Measurements from ENCODE around the gene MIA.

The MIA gene

GRCh38 chr19:40742886-40743285 is 32.4 kb upstream of the MIA start:
- H3K4me3 ChIP-seq (ENCODE audit: low read length), result no peak overlapping the region
- H3F3A ChIP-seq (ENCODE audit: insufficient read depth, low read length), result no peaks in the 10 kb centered on the region
- no peak overlapping the region for H3K4me2 ChIP-seq (ENCODE audit: low read depth, low read length)
- H3K9me2 ChIP-seq (replicated peaks; ENCODE audit: insufficient read depth, low read length), result no peaks in the 10 kb centered on the region
- no peaks in the 10 kb centered on the region for H3K36me3 ChIP-seq (replicated peaks; ENCODE audit: insufficient read depth, low read length)
- no peak for DNase-seq
- no peak overlapping the region for H3K9ac ChIP-seq (ENCODE audit: low read length)
- H3K27me3 ChIP-seq (replicated peaks; ENCODE audit: insufficient read depth, low read length), result no peaks in the 10 kb centered on the region
- H3K9me3 ChIP-seq (replicated peaks; ENCODE audit: insufficient read depth, low read length), result no peaks in the 10 kb centered on the region
- H3K27ac ChIP-seq (ENCODE audit: low read length), result no peak overlapping the region
- H3K4me1 ChIP-seq (ENCODE audit: low read length), result no peaks in the 10 kb centered on the region
- TF ChIP-seq EZH2phosphoT487 (IDR thresholded peaks at IDR 0.05; ENCODE audit: low read length), result no peak
- TF ChIP-seq EZH2 (optimal IDR thresholded peaks at IDR 0.05; ENCODE audit: low read depth, low read length), result no peak
- TF ChIP-seq CTCF (IDR thresholded peaks at IDR 0.05; ENCODE audit: low read length), result no peak
- no peaks in the 10 kb centered on the region for H3K79me2 ChIP-seq (ENCODE audit: low read length)
- no peak overlapping the region for H2AFZ ChIP-seq (ENCODE audit: low read length)
- H4K20me1 ChIP-seq (ENCODE audit: insufficient read depth, low read length), result no peaks in the 10 kb centered on the region

GRCh38 chr19:40743926-40744325 is 31.4 kb upstream of the MIA start:
- H3K4me1 ChIP-seq (ENCODE audit: low read length), result no peaks in the 10 kb centered on the region
- H3K36me3 ChIP-seq (replicated peaks; ENCODE audit: insufficient read depth, low read length), result no peaks in the 10 kb centered on the region
- no peak for DNase-seq
- H3K4me3 ChIP-seq (ENCODE audit: low read length), result no peak overlapping the region
- no peak for TF ChIP-seq EZH2 (optimal IDR thresholded peaks at IDR 0.05; ENCODE audit: low read depth, low read length)
- no peak overlapping the region for H3K4me2 ChIP-seq (ENCODE audit: low read depth, low read length)
- H2AFZ ChIP-seq (ENCODE audit: low read length), result no peak overlapping the region
- no peaks in the 10 kb centered on the region for H3K9me2 ChIP-seq (replicated peaks; ENCODE audit: insufficient read depth, low read length)
- H3K79me2 ChIP-seq (ENCODE audit: low read length), result peaks cover 5% of the 10 kb centered on the region; the same call in 1 of the 2 replicates
- no peak overlapping the region for H3K9ac ChIP-seq (ENCODE audit: low read length)
- no peaks in the 10 kb centered on the region for H4K20me1 ChIP-seq (ENCODE audit: insufficient read depth, low read length)
- H3K9me3 ChIP-seq (replicated peaks; ENCODE audit: insufficient read depth, low read length), result no peaks in the 10 kb centered on the region
- no peaks in the 10 kb centered on the region for H3K27me3 ChIP-seq (replicated peaks; ENCODE audit: insufficient read depth, low read length)
- H3F3A ChIP-seq (ENCODE audit: insufficient read depth, low read length), result no peaks in the 10 kb centered on the region
- H3K27ac ChIP-seq (ENCODE audit: low read length), result no peak overlapping the region

GRCh38 chr19:40744554-40745401 is 30.5 kb upstream of the MIA start:
- Histone ChIP-seq H3K4me1 (ENCODE audit: low read length) (0 out of 2 replicates have a peak, but pooled peaks cover 4% of the 10 kb centered on the region), H4K20me1 (ENCODE audit: insufficient read depth, low read length) (no peaks in the 10 kb centered on the region), H3K36me3 (replicated peaks; ENCODE audit: insufficient read depth, low read length) (no peaks in the 10 kb centered on the region), H3K4me2 (ENCODE audit: low read depth, low read length) (no peak overlapping the region), H3F3A (ENCODE audit: insufficient read depth, low read length) (no peaks in the 10 kb centered on the region), H2AFZ (ENCODE audit: low read length) (no peak overlapping the region), H3K79me2 (ENCODE audit: low read length) (peaks cover 9% of the 10 kb centered on the region), H3K4me3 (ENCODE audit: low read length) (no peak overlapping the region), H3K27ac (ENCODE audit: low read length) (no peak overlapping the region), H3K9ac (ENCODE audit: low read length) (no peak overlapping the region), H3K9me2 (replicated peaks; ENCODE audit: insufficient read depth, low read length) (no peaks in the 10 kb centered on the region), H3K9me3 (replicated peaks; ENCODE audit: insufficient read depth, low read length) (no peaks in the 10 kb centered on the region), H3K27me3 (replicated peaks; ENCODE audit: insufficient read depth, low read length) (no peaks in the 10 kb centered on the region)
- no peak for DNase-seq
- TF ChIP-seq EZH2 (optimal IDR thresholded peaks at IDR 0.05; ENCODE audit: low read depth, low read length) (no peak), EZH2phosphoT487 (IDR thresholded peaks at IDR 0.05; ENCODE audit: low read length) (no peak), CTCF (IDR thresholded peaks at IDR 0.05; ENCODE audit: low read length) (no peak)

GRCh38 chr19:40745402-40745780 is 29.9 kb upstream of the MIA start:
- Histone ChIP-seq H3K79me2 (ENCODE audit: low read length) (peaks cover 13% of the 10 kb centered on the region), H3K9ac (ENCODE audit: low read length) (no peak overlapping the region), H3K9me2 (replicated peaks; ENCODE audit: insufficient read depth, low read length) (no peaks in the 10 kb centered on the region), H3K36me3 (replicated peaks; ENCODE audit: insufficient read depth, low read length) (no peaks in the 10 kb centered on the region), H3F3A (ENCODE audit: insufficient read depth, low read length) (no peaks in the 10 kb centered on the region), H4K20me1 (ENCODE audit: insufficient read depth, low read length) (no peaks in the 10 kb centered on the region), H3K4me3 (ENCODE audit: low read length) (no peak overlapping the region), H3K27me3 (replicated peaks; ENCODE audit: insufficient read depth, low read length) (no peaks in the 10 kb centered on the region), H3K9me3 (replicated peaks; ENCODE audit: insufficient read depth, low read length) (no peaks in the 10 kb centered on the region), H3K27ac (ENCODE audit: low read length) (no peak overlapping the region), H3K4me1 (ENCODE audit: low read length) (0 out of 2 replicates have a peak, but pooled peaks cover 4% of the 10 kb centered on the region), H2AFZ (ENCODE audit: low read length) (no peak overlapping the region), H3K4me2 (ENCODE audit: low read depth, low read length) (no peak overlapping the region)
- DNase-seq, result no peak
- TF ChIP-seq EZH2 (optimal IDR thresholded peaks at IDR 0.05; ENCODE audit: low read depth, low read length) (no peak), EZH2phosphoT487 (IDR thresholded peaks at IDR 0.05; ENCODE audit: low read length) (no peak), CTCF (IDR thresholded peaks at IDR 0.05; ENCODE audit: low read length) (no peak)

Measured in MM.1S (cell line).